GM19239 (cell line): ENCODE measurements around the gene UGGT2.
A peak's percentile ranks its signal among the peaks of the same experiment; 100 is the strongest.
"Not testable (repeated sequence)": the region's sequence is repeated elsewhere in the genome, so short reads cannot be mapped to it uniquely, and the experiment has no call there.

Experiments
- DNase-seq: peaks from one replicate; pipeline ENCODE4 v3.0.0; 2011; ENCODE audit warnings: low spot score; ENCODE audit not compliant: insufficient read length
- FAIRE-seq: peaks from 2 replicates; lab custom pipeline; 2011; peaks lifted over from hg19 to GRCh38; lab: Jason Lieb, UNC

UGGT2 gene

DNA sequence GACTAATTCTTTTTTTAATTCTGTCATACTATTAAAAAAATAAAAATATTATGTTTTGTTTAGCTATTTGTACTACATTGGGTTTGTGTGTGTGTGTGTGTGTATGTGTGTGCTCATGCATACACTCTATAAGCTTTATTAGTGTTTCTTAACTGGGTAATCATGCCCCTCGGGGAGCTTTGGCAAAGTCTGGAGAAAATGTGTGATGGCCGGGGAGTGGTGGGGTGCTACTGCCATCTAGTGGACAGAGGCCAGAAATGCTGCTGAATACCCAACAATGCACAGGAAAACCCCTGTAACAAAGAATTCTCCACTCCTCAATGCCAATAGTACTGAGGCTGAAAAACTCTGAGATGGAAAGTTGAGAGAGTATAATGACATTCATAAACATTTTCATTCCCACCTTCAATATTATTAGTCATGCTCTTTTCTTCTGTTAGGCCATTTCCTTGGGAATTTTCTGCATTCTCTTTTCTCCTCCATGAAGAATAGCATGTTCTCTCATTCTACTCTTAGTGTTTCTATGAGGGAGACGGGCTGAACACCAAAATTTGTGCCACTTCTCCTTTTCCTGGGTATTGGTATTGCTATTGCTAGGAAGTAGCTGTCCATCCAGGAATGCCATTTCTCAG is 219.0 kb downstream of the UGGT2 start:
- FAIRE-seq (peak; percentile 98), DNase-seq (peak; percentile 31)

GRCh38 chr13:95833719-95834118 is 219.5 kb downstream of the UGGT2 start:
- no peak for FAIRE-seq

GRCh38 chr13:95833126-95833525 is 220.1 kb downstream of the UGGT2 start:
- DNase-seq (no peak), FAIRE-seq (no peak)

More at GRCh38 chr13:95833719-95834118, 219.5 kb downstream of the UGGT2 start:
- DNase-seq, result no peak

DNA sequence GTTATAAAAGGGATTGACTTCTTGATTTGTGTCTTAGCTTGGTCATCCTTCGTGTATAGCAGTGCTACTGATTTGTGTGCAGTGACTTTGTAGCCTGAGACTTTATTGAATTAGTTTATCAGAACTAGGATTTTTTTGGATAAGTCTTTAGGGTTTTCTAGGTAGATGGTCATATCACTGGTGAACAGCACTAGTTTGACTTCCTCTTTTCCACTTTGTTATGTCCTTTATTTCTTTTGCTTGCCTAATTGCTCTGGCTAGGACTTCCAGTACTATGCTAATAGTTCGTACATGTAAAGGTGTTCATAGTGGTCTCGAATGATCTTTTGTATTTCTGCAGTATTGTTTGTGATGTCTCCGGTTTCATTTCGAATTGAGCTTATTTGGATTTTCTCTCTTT is 230.9 kb downstream of the UGGT2 start:
- DNase-seq, result no peak
- no peak for FAIRE-seq

DNA sequence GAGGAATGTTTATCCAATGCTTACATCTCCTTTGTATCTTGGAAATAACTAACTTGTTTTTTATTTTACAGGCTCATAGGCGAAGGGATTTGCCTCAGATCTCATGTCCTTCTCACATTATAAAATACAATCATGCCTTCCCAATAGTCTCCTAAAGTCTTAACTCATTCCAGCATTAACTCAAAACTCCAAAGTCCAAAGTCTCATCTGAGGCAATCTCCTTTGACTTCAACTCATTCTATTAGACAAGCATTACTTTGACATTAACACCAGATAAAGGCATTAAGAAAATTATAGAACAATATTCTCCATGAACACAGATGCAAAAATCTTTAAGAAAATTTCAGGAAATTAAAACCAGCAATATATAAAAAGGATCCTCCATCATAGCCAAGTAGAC is 238.7 kb downstream of the UGGT2 start:
- FAIRE-seq, result no peak
- no peak for DNase-seq

DNA sequence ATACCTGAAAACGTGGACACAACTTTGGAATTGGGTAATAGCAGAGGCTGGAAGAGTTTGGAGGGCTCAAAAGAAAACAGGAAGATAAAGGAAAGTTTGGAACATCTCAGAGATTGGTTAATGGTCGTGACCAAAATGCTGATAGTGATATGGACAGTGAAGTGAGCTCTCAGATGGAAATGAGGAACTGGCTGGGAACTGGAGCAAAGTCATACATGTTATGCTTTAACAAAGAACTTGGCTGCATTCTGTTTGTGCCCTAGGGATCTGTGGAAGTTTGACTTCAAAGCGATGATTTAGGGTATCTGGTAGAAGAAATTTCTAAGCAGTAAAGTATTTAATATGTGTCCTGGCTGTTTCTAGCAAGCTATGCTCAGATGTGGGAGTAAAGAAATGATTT is 240.1 kb downstream of the UGGT2 start:
- no peak for DNase-seq
- no peak for FAIRE-seq

DNA sequence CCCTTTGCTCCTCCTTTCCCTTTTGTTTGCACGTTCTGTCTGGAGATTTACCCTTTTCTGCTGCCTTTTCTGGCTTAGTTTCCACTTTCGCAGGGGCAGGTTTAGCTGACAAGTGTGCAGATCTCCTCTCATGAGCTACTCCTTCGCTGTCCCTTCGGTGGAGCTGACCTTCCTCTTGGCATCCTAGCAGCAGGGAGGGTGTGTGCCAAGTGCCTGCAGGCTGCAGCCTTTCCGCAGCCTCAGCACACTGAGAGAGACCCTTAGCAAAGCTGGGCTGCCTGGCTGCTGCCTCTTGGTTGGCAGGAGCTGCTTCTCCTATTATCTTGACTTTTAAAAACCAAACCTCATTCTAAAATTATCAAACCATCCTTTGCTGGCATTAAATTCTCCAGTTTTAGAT is 243.8 kb downstream of the UGGT2 start:
- no peak for FAIRE-seq

GRCh38 chr13:95805921-95806320 is 247.3 kb downstream of the UGGT2 start:
- no peak for DNase-seq
- no peak for FAIRE-seq

More for the DNA sequence above, 243.8 kb downstream of the UGGT2 start:
- DNase-seq, result no peak

- no peak for DNase-seq
- no peak for FAIRE-seq
Measured at GRCh38 chr13:95801825-95802224, 251.4 kb downstream of the UGGT2 start.

- DNase-seq, result no peak
Measured at GRCh38 chr13:95800436-95800835, 252.8 kb downstream of the UGGT2 start.

GRCh38 chr13:95797016-95797415 is 256.2 kb downstream of the UGGT2 start:
- no peak for FAIRE-seq

More at GRCh38 chr13:95800436-95800835, 252.8 kb downstream of the UGGT2 start:
- no peak for FAIRE-seq

DNA sequence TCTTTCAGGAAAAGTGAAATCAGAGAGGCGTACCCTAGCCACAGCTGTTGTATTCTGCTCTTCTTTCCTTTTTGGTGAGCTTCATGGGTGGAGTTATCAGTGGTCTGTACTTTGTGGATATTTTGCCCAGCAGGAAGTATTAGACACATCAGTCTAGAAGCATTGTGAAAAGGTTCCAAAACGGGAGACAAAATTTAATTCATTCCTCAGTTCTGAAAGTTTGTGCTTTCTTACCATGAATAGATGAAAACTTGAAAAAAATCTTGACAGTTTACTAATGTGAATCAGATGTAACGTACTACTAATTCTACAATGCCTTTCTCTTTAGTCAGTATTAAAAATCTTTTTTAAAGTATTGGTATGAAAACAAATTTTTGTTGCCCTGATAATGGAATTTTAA is 259.4 kb downstream of the UGGT2 start:
- DNase-seq, result no peak
- FAIRE-seq, result no peak

More at GRCh38 chr13:95797016-95797415, 256.2 kb downstream of the UGGT2 start:
- DNase-seq, result no peak

DNA sequence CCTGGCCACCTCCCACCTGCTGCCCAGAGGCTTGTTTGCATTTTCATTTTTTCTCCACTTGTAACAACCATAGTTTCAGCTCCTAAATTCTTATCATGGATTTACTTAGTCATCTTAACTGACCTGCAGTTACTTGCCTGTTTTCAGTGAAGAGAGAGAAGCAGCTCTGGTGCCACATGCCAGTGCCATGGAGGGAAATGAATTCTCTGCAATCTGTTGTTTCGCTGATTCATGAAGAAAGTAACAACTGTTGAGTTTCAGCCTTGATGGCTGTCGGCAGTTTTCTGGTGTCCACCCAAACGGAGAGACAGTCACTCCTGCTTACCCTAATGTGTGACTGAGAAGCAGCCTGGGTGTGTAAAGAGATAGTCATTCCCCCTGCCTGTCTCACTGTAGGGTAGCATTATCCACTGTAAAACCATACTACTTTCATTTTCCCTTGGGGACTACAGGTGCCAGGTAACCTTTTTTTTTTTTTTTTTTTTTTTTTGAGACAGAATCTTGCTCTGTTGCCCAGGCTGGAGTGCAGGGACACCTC is 260.1 kb downstream of the UGGT2 start:
- no peak for FAIRE-seq

DNA sequence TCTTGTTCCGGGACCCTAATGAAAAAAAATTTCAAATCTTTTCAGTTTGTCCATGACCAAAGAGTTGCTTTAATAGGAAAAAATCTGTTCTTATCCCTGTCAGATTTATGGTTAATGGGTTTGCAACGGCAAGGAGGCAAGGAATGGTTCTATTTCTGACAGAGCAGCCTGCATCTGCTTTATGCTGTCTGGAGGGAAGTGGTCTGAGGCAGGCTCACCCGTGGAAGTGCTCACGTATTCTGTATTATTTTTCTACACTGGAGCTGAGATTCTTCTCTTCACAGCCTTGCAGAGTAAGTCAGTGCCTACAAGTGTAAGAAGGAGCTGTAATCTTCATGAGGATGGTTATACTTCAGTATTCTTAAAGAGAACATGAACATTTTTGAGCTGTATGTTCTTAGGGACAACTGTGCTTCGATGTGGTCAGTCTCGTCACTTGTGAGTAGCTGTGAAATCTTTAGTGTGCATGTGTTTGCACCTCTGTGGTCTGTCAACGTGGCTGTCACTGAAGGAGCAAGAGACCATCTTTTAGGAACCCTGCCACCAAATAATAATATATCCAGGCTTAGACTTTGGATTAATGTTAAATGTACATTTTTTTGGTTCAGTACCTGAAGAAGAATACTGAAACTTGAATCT is 262.0 kb downstream of the UGGT2 start:
- FAIRE-seq (no peak), DNase-seq (no peak)

More for the DNA sequence above, 260.1 kb downstream of the UGGT2 start:
- DNase-seq, result no peak

DNA sequence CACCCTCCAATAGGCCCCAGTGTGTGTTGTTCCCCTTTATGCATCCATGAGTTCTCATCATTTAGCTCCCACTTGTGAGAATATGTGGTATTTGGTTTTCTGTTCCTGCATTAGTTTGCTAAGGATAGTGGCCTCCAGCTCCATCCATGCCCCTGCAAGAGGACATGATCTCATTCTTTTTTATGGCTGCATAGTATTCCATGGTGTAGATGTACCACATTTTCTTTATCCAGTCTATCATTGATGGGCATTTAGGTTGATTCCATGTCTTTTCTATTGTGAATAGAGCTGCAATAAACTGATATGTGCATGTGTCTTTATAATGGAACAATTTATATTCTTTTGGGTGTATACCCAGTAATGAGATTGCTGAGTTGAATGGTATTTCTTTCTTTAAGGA is 263.9 kb downstream of the UGGT2 start:
- DNase-seq, FAIRE-seq: not testable (repeated sequence)

- no peak for DNase-seq
- no peak for FAIRE-seq
Measured at GRCh38 chr13:95788100-95788463, 265.1 kb downstream of the UGGT2 start.

GRCh38 chr13:95787356-95788099 is 265.7 kb downstream of the UGGT2 start:
- no peak for DNase-seq
- no peak for FAIRE-seq

- FAIRE-seq, result no peak
Measured at GRCh38 chr13:95784900-95785290, 268.3 kb downstream of the UGGT2 start.

GRCh38 chr13:95784161-95784899 is 268.9 kb downstream of the UGGT2 start:
- FAIRE-seq, result no peak

More at GRCh38 chr13:95784900-95785290, 268.3 kb downstream of the UGGT2 start:
- DNase-seq, result no peak

GRCh38 chr13:95783747-95784146 is 269.5 kb downstream of the UGGT2 start:
- no peak for DNase-seq
- no peak for FAIRE-seq

More at GRCh38 chr13:95784161-95784899, 268.9 kb downstream of the UGGT2 start:
- no peak for DNase-seq
